Type B pancreatic cell (in vitro differentiated cells): ENCODE data around the gene GNB1L. TPM values are rescaled to one million over a fixed set of nuclear protein-coding genes. Genes with fewer than 3 reads are reported as not detected.

ENCODE experiments used
- DNase-seq: peaks from one replicate; pipeline ENCODE4 v3.0.0; 2021; ENCODE audit warnings: mixed read lengths; ENCODE audit not compliant: unreplicated experiment; ENCODE audit errors: extremely low spot score
- H3K27ac Mint-ChIP-seq: 2 replicates; pipeline ENCODE4 v1.8.0; 2021; ENCODE audit warnings: mild to moderate bottlenecking, mixed read lengths
- H3K27me3 Mint-ChIP-seq: 2 replicates; pipeline ENCODE4 v1.8.0; 2021; ENCODE audit warnings: mixed read lengths
- H3K36me3 Mint-ChIP-seq: 2 replicates; pipeline ENCODE4 v1.8.0; 2021; ENCODE audit warnings: mixed read lengths
- H3K4me1 Mint-ChIP-seq: one replicate; pipeline ENCODE4 v1.8.0; 2021; ENCODE audit warnings: mixed read lengths; ENCODE audit not compliant: unreplicated experiment
- H3K4me3 Mint-ChIP-seq: 2 replicates; pipeline ENCODE4 v1.8.0; 2021; ENCODE audit warnings: mild to moderate bottlenecking, mixed read lengths
- H3K9me3 Mint-ChIP-seq: 2 replicates; pipeline ENCODE4 v1.8.0; 2021; ENCODE audit warnings: mixed read lengths
- total RNA-seq: library from RNA; stranded (reverse); gene quantifications from 2 replicates; pipeline ENCODE4 v1.2.1, GENCODE V29; 2021; ENCODE audit warnings: low replicate concordance
- TF ChIP-seq, protein P1 (sequence below): fragments of 200-600 bp; sonication (generic); conservative IDR thresholded peaks from 2 replicates; pipeline ENCODE4 v1.5.0; 2021; ENCODE audit warnings: antibody characterized with exemption, mild to moderate bottlenecking

The GNB1L gene
- total RNA-seq, 1 donor from 2014 or later, result 7.7 TPM

DNA sequence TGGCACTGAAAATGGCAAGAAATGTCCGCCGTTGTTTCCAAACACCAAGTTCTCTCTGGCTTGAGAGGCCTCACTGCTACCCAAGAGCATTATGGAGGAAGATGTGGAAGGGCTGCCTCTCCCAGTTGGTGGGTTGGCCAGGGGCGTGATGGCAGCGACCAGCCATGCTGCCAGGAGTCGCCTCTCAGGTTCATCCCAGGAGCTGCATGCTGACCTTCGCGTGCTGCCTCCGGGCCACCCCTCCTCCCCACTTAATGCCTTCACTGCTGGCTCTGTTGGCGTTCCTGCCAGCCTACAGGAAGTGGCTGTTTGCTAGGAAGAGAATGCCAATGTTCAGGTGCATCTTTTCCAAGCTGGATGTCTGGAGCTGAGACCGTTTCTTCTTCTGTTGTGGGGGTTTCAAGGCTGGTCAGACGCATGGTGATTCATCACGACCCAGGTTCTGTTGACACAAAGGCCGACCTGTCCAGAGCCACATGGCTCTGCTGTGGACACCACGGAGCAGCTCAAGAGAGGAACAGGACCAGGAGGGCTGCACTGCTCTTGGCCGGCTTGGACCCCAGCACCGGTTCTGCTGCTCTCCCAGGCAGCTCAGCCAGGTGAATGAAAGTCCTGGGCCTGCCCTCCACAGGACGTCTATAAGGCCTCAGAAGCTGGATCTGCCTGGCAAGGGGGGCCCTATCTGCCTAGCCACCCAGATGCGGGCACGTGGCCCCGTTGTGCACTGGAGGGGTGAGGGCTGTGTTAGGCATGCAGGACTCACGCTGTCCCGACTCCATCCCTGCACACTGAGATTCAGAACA is 69.0 kb downstream of the GNB1L start:
- Mint-ChIP-seq H3K9me3 (no peaks in the 10 kb centered on the region), H3K4me1 (no peaks in the 10 kb centered on the region), H3K36me3 (peaks cover 9% of the 10 kb centered on the region), H3K27ac (no peak overlapping the region), H3K27me3 (no peaks in the 10 kb centered on the region), H3K4me3 (no peak overlapping the region)
- no peak for DNase-seq
- TF ChIP-seq, protein P1, sequence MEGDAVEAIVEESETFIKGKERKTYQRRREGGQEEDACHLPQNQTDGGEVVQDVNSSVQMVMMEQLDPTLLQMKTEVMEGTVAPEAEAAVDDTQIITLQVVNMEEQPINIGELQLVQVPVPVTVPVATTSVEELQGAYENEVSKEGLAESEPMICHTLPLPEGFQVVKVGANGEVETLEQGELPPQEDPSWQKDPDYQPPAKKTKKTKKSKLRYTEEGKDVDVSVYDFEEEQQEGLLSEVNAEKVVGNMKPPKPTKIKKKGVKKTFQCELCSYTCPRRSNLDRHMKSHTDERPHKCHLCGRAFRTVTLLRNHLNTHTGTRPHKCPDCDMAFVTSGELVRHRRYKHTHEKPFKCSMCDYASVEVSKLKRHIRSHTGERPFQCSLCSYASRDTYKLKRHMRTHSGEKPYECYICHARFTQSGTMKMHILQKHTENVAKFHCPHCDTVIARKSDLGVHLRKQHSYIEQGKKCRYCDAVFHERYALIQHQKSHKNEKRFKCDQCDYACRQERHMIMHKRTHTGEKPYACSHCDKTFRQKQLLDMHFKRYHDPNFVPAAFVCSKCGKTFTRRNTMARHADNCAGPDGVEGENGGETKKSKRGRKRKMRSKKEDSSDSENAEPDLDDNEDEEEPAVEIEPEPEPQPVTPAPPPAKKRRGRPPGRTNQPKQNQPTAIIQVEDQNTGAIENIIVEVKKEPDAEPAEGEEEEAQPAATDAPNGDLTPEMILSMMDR, result no peak

DNA sequence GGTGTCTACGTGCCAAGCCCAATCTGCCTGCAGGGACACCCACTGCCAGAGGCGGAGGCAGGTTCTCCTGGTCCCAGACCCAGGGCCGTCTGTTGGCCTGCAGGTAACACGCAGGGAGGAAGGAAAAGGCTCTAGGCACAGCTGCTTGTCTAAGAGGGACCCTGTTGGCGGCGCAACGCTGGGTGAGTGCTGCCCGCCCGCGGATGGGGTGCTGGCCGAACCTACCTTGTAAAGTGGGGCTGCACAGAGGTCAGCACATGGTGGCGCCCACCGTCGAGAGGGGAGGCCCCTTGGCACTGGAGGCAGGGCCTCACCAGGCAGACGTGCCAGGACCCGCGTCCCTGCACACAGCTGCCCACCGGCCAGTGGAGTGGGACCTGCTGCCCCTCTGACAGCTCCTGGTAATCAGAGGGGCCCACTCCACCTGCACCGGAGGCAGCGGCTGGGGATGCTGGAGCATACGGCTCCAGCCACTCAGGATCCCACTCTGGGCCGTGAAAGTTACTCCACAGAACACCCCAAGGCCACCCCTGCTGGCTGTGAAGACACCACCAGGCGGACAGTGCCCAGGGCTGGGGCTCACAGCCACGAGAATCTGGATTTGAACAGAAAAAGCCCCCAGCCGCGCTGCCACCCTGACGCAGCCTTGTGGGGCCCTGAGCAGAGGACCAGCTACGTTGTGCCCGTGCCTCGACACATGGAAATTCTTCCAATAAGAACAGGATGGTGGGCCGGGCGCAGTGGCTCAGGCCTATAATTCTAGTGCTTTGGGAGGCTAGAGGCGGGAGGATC is 70.1 kb downstream of the GNB1L start:
- H3K36me3 Mint-ChIP-seq, result no peaks in the 10 kb centered on the region
- no peak overlapping the region for H3K27ac Mint-ChIP-seq
- peaks cover 9% of the 10 kb centered on the region for H3K27me3 Mint-ChIP-seq
- TF ChIP-seq, protein P1, result no peak
- H3K9me3 Mint-ChIP-seq, result no peaks in the 10 kb centered on the region
- peaks cover 6% of the 10 kb centered on the region for H3K4me1 Mint-ChIP-seq
- no peak overlapping the region for H3K4me3 Mint-ChIP-seq
- no peak for DNase-seq

DNA sequence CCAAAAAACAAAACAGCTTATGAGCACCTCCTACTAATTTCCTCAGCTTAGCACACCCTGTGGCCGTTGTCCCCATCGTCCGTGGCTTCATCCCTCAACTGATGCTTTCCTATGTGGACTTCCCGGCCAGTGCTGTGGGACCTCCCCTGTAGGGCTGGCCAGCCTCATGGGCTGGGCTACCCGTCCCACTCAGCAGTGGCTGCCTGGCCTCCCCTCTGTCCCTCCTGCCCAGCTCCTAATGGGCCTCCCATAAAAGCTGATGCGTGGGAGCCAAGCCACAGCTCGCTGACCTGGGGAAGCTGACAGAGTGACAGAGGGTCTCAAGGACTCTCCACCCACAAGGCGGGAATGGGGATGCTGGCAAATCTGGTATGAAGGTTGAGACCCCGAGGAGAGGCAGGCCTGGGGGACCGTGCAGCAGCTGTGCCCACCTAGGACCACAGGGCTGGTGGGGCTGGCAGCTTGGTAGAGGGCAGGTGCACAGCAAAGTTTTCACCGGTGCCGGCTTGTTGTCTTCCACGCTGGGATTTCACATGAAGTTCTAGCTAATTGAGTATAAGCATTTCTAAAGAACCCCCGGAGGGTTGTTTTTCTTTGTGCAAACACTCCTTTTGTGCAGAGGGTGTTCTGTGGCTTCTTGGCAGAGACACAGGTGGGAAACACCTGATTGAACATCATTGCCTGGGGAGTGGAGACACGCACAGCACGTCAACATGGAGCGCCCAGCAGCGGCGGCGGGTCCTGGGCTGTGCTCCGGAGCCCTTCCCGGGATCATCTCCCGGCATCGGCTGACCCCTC is 70.9 kb downstream of the GNB1L start:
- no peaks in the 10 kb centered on the region for H3K36me3 Mint-ChIP-seq

DNA sequence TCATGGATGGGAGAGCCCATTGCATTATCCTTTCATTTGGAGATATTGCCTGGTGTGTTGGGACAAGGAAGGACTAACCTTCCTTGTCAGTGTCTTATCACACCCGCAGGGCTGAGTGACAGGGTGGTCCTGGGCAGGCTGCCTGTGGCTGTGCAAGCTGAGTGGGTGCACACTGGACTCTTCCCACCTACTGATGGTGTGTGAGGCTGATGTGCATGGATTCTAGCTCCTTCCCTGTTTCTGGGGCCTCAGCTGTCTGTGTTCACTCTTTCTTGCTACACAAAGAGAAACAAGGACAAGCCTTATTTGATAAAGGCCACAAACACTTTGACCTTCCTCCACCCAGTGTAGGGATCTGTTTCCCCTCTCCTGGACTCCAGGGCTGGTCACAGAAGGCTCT is 72.1 kb downstream of the GNB1L start:
- Mint-ChIP-seq H3K36me3 (no peaks in the 10 kb centered on the region), H3K4me3 (no peak overlapping the region), H3K9me3 (no peaks in the 10 kb centered on the region), H3K27me3 (peaks cover 19% of the 10 kb centered on the region), H3K27ac (no peak overlapping the region), H3K4me1 (peaks cover 6% of the 10 kb centered on the region)
- TF ChIP-seq, protein P1, result no peak
- no peak for DNase-seq

More for the DNA sequence above, 70.9 kb downstream of the GNB1L start:
- TF ChIP-seq, protein P1, result no peak
- no peak for DNase-seq
- no peak overlapping the region for H3K27ac Mint-ChIP-seq
- H3K9me3 Mint-ChIP-seq, result no peaks in the 10 kb centered on the region
- peaks cover 17% of the 10 kb centered on the region for H3K27me3 Mint-ChIP-seq
- H3K4me3 Mint-ChIP-seq, result no peak overlapping the region
- H3K4me1 Mint-ChIP-seq, result peaks cover 6% of the 10 kb centered on the region

DNA sequence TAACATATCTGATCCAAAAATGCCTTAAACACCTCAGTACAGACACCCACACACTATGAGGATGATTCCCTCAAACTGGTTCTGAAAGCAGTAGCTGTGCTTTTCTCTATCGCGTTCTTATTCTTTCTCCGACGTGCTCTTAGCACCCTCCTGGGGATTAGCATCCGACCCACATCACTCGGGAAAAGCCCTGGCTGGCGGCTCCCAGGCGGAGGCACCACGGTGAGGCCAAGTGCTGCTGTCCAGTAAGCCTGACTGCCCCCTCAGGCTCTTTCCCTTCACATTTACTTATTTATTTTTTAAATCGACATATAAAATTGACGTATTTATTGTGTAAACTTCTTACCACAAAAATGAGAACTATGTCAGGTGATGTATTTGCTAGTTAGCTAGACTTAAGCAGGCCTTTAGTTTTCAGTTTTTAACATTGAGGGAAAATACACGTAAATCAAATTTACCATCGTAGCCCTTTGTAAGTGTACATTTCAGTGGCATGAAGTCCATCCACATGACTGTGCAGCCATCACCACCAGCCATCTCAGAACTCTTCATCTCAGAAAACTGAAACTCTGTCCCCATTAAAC is 74.9 kb downstream of the GNB1L start:
- DNase-seq, result no peak
- TF ChIP-seq, protein P1, result no peak
- peaks cover 23% of the 10 kb centered on the region for H3K27me3 Mint-ChIP-seq
- H3K36me3 Mint-ChIP-seq, result no peaks in the 10 kb centered on the region
- peaks cover 6% of the 10 kb centered on the region for H3K4me1 Mint-ChIP-seq
- H3K4me3 Mint-ChIP-seq, result no peak overlapping the region
- H3K9me3 Mint-ChIP-seq, result no peaks in the 10 kb centered on the region
- H3K27ac Mint-ChIP-seq, result no peak overlapping the region
